Mucosa of stomach (tissue), 1 donor: ENCODE measurements around the gene TTC16.

ENCODE experiments used
- H3K27me3 ChIP-seq: one replicate; pipeline ENCODE4 v1.7.0; 2013; ENCODE audit warnings: mild to moderate bottlenecking, low read length; ENCODE audit not compliant: control insufficient read depth, insufficient read depth
- H3K36me3 ChIP-seq: one replicate; pipeline ENCODE4 v1.7.0; 2013; ENCODE audit warnings: low read length; ENCODE audit not compliant: control insufficient read depth, insufficient read depth
- H3K4me1 ChIP-seq: one replicate; pipeline ENCODE4 v1.7.0; 2013; ENCODE audit warnings: mild to moderate bottlenecking, low read length; ENCODE audit not compliant: control insufficient read depth, insufficient read depth
- H3K4me3 ChIP-seq: one replicate; pipeline ENCODE4 v1.7.0; 2013; ENCODE audit warnings: low read length
- H3K9ac ChIP-seq: one replicate; pipeline ENCODE4 v1.7.0; 2013; ENCODE audit warnings: mild to moderate bottlenecking, low read length, moderate library complexity
- H3K9me3 ChIP-seq: one replicate; pipeline ENCODE4 v1.7.0; 2013; ENCODE audit warnings: mild to moderate bottlenecking, low read length, moderate library complexity; ENCODE audit not compliant: control insufficient read depth
- donor health status: Pancreatic carcinoma.

TTC16 gene

GRCh38 chr9:127714020-127714750, 1.7 kb upstream of the TTC16 start:
- H3K4me1 ChIP-seq: peaks cover 6% of the 10 kb centered on the region
- H3K4me3 ChIP-seq: no peak overlapping the region
- no peaks in the 10 kb centered on the region for H3K27me3 ChIP-seq
- H3K9me3 ChIP-seq: no peaks in the 10 kb centered on the region
- no peaks in the 10 kb centered on the region for H3K36me3 ChIP-seq
- no peak overlapping the region for H3K9ac ChIP-seq

GRCh38 chr9:127714951-127715469, 869 bp upstream of the TTC16 start:
- Histone ChIP-seq H3K9me3 (no peaks in the 10 kb centered on the region), H3K4me1 (peaks cover 6% of the 10 kb centered on the region), H3K4me3 (peak overlapping the region; percentile 78), H3K9ac (peak overlapping the region; percentile 74), H3K27me3 (no peaks in the 10 kb centered on the region), H3K36me3 (no peaks in the 10 kb centered on the region)

GRCh38 chr9:127716412-127716811, 533 bp downstream of the TTC16 start:
- peaks cover 6% of the 10 kb centered on the region for H3K4me1 ChIP-seq
- H3K9ac ChIP-seq: no peak overlapping the region
- H3K9me3 ChIP-seq: no peaks in the 10 kb centered on the region
- no peaks in the 10 kb centered on the region for H3K27me3 ChIP-seq
- H3K36me3 ChIP-seq: no peaks in the 10 kb centered on the region
- H3K4me3 ChIP-seq: peak overlapping the region; percentile 78

- Histone ChIP-seq H3K4me1 (peaks cover 10% of the 10 kb centered on the region), H3K9me3 (no peaks in the 10 kb centered on the region), H3K4me3 (no peak overlapping the region), H3K36me3 (no peaks in the 10 kb centered on the region), H3K9ac (no peak overlapping the region), H3K27me3 (no peaks in the 10 kb centered on the region)
Measured at GRCh38 chr9:127717766-127718165, 1.9 kb downstream of the TTC16 start.

GRCh38 chr9:127720031-127720864, 4.4 kb downstream of the TTC16 start:
- Histone ChIP-seq H3K27me3 (no peaks in the 10 kb centered on the region), H3K4me1 (peaks cover 29% of the 10 kb centered on the region), H3K9ac (no peak overlapping the region), H3K4me3 (no peak overlapping the region), H3K36me3 (no peaks in the 10 kb centered on the region), H3K9me3 (no peaks in the 10 kb centered on the region)

- Histone ChIP-seq H3K4me1 (peaks cover 28% of the 10 kb centered on the region), H3K9me3 (no peaks in the 10 kb centered on the region), H3K36me3 (no peaks in the 10 kb centered on the region), H3K4me3 (no peak overlapping the region), H3K27me3 (no peaks in the 10 kb centered on the region), H3K9ac (no peak overlapping the region)
Measured at GRCh38 chr9:127720865-127721227, 5.0 kb downstream of the TTC16 start.

GRCh38 chr9:127721391-127721821, 5.5 kb downstream of the TTC16 start:
- Histone ChIP-seq H3K4me1 (peaks cover 23% of the 10 kb centered on the region), H3K36me3 (no peaks in the 10 kb centered on the region), H3K4me3 (no peak overlapping the region), H3K9ac (no peak overlapping the region), H3K9me3 (no peaks in the 10 kb centered on the region), H3K27me3 (no peaks in the 10 kb centered on the region)

GRCh38 chr9:127722055-127722745, 6.3 kb downstream of the TTC16 start:
- no peaks in the 10 kb centered on the region for H3K36me3 ChIP-seq
- no peak overlapping the region for H3K9ac ChIP-seq
- no peaks in the 10 kb centered on the region for H3K27me3 ChIP-seq
- no peaks in the 10 kb centered on the region for H3K9me3 ChIP-seq
- no peak overlapping the region for H3K4me3 ChIP-seq
- H3K4me1 ChIP-seq: peaks cover 23% of the 10 kb centered on the region

GRCh38 chr9:127723013-127723412, 7.1 kb downstream of the TTC16 start:
- Histone ChIP-seq H3K9ac (no peak overlapping the region), H3K4me1 (peaks cover 23% of the 10 kb centered on the region), H3K36me3 (no peaks in the 10 kb centered on the region), H3K9me3 (no peaks in the 10 kb centered on the region), H3K27me3 (no peaks in the 10 kb centered on the region), H3K4me3 (no peak overlapping the region)

GRCh38 chr9:127723444-127723843, 7.6 kb downstream of the TTC16 start:
- no peaks in the 10 kb centered on the region for H3K27me3 ChIP-seq
- H3K4me1 ChIP-seq: peaks cover 23% of the 10 kb centered on the region
- H3K36me3 ChIP-seq: no peaks in the 10 kb centered on the region
- no peak overlapping the region for H3K9ac ChIP-seq
- H3K9me3 ChIP-seq: no peaks in the 10 kb centered on the region
- no peak overlapping the region for H3K4me3 ChIP-seq

- no peaks in the 10 kb centered on the region for H3K36me3 ChIP-seq
- H3K4me3 ChIP-seq: no peak overlapping the region
- no peaks in the 10 kb centered on the region for H3K9me3 ChIP-seq
- no peaks in the 10 kb centered on the region for H3K27me3 ChIP-seq
- peaks cover 23% of the 10 kb centered on the region for H3K4me1 ChIP-seq
- no peak overlapping the region for H3K9ac ChIP-seq
Measured at GRCh38 chr9:127724012-127724411, 8.1 kb downstream of the TTC16 start.

- no peaks in the 10 kb centered on the region for H3K9me3 ChIP-seq
- H3K27me3 ChIP-seq: no peaks in the 10 kb centered on the region
Measured at GRCh38 chr9:127726871-127727270, 11.0 kb downstream of the TTC16 start.

More at GRCh38 chr9:127726871-127727270, 11.0 kb downstream of the TTC16 start:
- H3K36me3 ChIP-seq: no peaks in the 10 kb centered on the region
- H3K9ac ChIP-seq: no peak overlapping the region
- H3K4me3 ChIP-seq: no peak overlapping the region
- peaks cover 22% of the 10 kb centered on the region for H3K4me1 ChIP-seq
